Tibial artery (tissue), 4 donors: Measurements from ENCODE around the gene EP400.
A peak's percentile ranks its signal among the peaks of the same experiment; 100 is the strongest.

Source experiments
- DNase-seq, 2 donors: peaks; one replicate each; pipeline ENCODE4 v3.0.0-alpha.2; 2019
- H3K27ac ChIP-seq, 2 donors: fragments of 200-600 bp; sonication (generic) in 1 of 2; 1 replicate in 1 of 2; 2 replicates in 1 of 2; pipeline ENCODE4 v1.5.1; 2018 to 2019; ENCODE audit warnings: mild to moderate bottlenecking in 1 of 2
- H3K27me3 ChIP-seq, 2 donors: fragments of 200-600 bp; sonication (generic) in 1 of 2; one replicate each; pipeline versions ENCODE4 v1.5.1 to v1.6.0; 2016 to 2019
- H3K36me3 ChIP-seq, 3 donors: fragments of 200-600 bp; sonication (generic) in 2 of 3; one replicate each; pipeline ENCODE4 v1.5.1; 2016 to 2019; ENCODE audit warnings: mild to moderate bottlenecking in 2 of 3
- H3K4me1 ChIP-seq, 4 donors: fragments of 200-600 bp; sonication (generic) in 2 of 4; 1 replicate in 3 of 4; 2 replicates in 1 of 4; pipeline ENCODE4 v1.5.1; 2016 to 2019
- H3K4me3 ChIP-seq, 2 donors: fragments of 200-600 bp; sonication (generic) in 1 of 2; 1 replicate in 1 of 2; 2 replicates in 1 of 2; pipeline ENCODE4 v1.5.1; 2018 to 2019; ENCODE audit warnings: mild to moderate bottlenecking in 2 of 2
- H3K9me3 ChIP-seq, 3 donors: fragments of 200-600 bp; sonication (generic) in 1 of 3; one replicate each; pipeline ENCODE4 v1.5.1; 2016 to 2019
- CTCF ChIP-seq, 2 experiments: fragments of 200-600 bp in 1 of 2; fragments of 450-650 bp in 1 of 2; IDR thresholded peaks; one replicate each; pipeline ENCODE4 v1.5.1; 2017 to 2019; ENCODE audit warnings: antibody characterized with exemption in 2 of 2, mild to moderate bottlenecking in 1 of 2, moderate library complexity in 1 of 2
- intact Hi-C: fragments of 100-400 bp; cut with DNase I; formaldehyde crosslinking; loops from one replicate; pipeline ENCODE4 v1.15.0; 2023; ENCODE audit warnings: low total_unique reads

EP400 gene

DNA sequence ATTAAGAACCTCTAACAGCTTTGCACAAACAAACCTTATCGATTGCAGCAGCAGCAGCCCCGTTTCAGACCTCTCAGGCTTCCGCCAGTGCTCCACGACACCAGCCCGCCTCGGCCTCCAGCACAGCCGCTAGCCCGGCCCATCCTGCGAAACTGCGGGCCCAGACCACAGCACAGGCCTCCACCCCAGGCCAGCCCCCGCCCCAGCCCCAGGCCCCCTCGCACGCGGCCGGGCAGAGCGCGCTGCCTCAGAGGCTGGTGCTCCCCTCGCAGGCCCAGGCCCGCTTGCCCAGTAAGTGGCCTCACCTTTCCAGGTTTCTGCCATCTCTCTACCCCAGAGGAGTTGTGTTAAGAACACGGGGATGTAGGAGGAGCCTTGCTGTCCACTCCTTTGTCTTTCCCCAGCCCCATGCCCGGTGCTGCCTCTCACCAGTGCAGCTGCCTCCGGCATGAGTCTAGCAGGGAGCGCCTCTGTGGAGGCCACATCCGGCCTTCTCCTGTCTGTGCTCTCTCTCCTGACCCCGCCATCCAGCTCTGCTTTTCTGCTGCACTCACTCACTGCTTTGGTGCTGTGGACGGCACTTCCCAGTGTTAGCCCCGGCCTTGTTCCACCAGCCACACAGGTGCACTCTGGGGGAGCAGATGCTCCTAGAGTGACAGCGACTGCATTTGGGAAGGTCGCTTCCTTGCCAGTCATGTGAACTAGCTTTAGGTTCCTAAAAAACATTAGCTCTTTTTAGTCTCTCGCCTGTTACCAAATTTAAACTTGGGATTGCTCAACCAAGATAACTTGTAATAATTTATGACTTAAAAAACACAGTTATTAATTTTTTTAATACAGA is 71.5 kb downstream of the EP400 start:
- H3K4me3 ChIP-seq, result no peak overlapping the region
- TF ChIP-seq CTCF (IDR thresholded peaks at IDR 0.05), result no peak
- H3K9me3 ChIP-seq, result no peaks in the 10 kb centered on the region
- H3K4me1 ChIP-seq, result no peaks in the 10 kb centered on the region
- peaks cover 74 to 95% (median 88%) of the 10 kb centered on the region in 3 donors for H3K36me3 ChIP-seq
- no peaks in the 10 kb centered on the region for H3K27me3 ChIP-seq
- DNase-seq, result no peak
- H3K27ac ChIP-seq, result no peak overlapping the region
- intact Hi-C loops, result no loop called here

DNA sequence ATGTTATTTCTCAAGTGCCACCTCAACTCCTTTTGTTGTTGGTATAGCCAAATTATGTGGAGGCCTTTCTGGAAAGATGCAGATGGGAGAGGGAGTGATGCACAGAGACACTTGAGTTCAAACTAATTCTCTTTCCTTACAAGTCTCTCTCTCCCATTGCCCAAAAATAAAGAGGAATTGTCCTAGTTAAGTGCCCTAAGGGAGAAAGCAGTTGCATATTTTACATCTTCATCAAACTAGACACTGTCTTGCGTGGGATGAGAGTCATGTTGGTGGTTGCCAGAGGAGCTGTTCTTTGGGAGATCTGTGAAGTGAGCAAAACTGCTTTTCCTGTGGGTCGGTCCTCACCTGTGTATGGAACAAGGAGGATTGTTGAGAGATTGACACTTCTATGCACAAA is 72.2 kb downstream of the EP400 start:
- H3K27me3 ChIP-seq, result no peaks in the 10 kb centered on the region
- no peaks in the 10 kb centered on the region for H3K9me3 ChIP-seq
- intact Hi-C loops, result no loop called here
- no peaks in the 10 kb centered on the region for H3K4me1 ChIP-seq
- no peak for DNase-seq
- peaks cover 81 to 95% (median 88%) of the 10 kb centered on the region in 3 donors for H3K36me3 ChIP-seq
- no peak for TF ChIP-seq CTCF (IDR thresholded peaks at IDR 0.05)
- no peak overlapping the region for H3K4me3 ChIP-seq
- H3K27ac ChIP-seq, result no peak overlapping the region

GRCh38 chr12:132023658-132024057 is 73.9 kb downstream of the EP400 start:
- no peak for TF ChIP-seq CTCF (IDR thresholded peaks at IDR 0.05)
- Histone ChIP-seq H3K27ac (no peak overlapping the region), H3K27me3 (no peaks in the 10 kb centered on the region), H3K9me3 (no peaks in the 10 kb centered on the region), H3K4me1 (no peaks in the 10 kb centered on the region), H3K4me3 (no peak overlapping the region), H3K36me3 (peaks cover 83 to 95% (median 88%) of the 10 kb centered on the region in 3 donors)
- intact Hi-C loops, result no loop called here
- DNase-seq, result no peak

DNA sequence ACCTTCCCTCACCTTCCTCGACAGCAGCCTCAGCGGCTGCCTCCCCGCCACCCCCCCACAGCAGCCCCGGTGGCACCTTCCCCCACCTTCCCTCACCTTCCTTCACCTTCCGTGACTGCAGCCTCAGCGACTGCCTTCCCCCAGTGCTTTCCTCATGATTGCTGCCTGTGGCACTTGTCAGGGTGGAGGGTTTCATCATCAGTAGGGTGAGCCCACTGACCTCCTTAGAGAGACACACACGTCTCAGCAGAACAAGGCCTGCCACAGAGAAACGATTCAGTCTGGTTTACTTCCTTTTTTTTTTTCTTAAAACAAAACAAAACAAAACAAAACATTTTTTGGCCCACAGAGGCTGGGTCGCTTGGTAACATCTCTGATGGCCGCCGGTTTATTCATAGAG is 75.0 kb downstream of the EP400 start:
- Histone ChIP-seq H3K27me3 (no peaks in the 10 kb centered on the region), H3K4me1 (no peaks in the 10 kb centered on the region), H3K4me3 (no peak overlapping the region), H3K27ac (no peak overlapping the region), H3K9me3 (no peaks in the 10 kb centered on the region), H3K36me3 (peaks cover 85 to 95% (median 88%) of the 10 kb centered on the region in 3 donors)
- TF ChIP-seq CTCF (IDR thresholded peaks at IDR 0.05), result no peak
- intact Hi-C loops, result no loop called here
- DNase-seq, result peak in 1 of 2 donors; percentile 37

GRCh38 chr12:132025526-132025925 is 75.8 kb downstream of the EP400 start:
- no peak for TF ChIP-seq CTCF (IDR thresholded peaks at IDR 0.05)
- intact Hi-C loops, result no loop called here
- H3K9me3 ChIP-seq, result no peaks in the 10 kb centered on the region
- no peaks in the 10 kb centered on the region for H3K4me1 ChIP-seq
- no peak for DNase-seq
- H3K36me3 ChIP-seq, result peaks cover 85 to 95% (median 88%) of the 10 kb centered on the region in 3 donors
- no peak overlapping the region for H3K4me3 ChIP-seq
- H3K27ac ChIP-seq, result no peak overlapping the region
- H3K27me3 ChIP-seq, result no peaks in the 10 kb centered on the region
